NCI-H2107 (cell line): ENCODE measurements around the gene TMEM273.

Experiments
- DNase-seq: peaks from one replicate; lab custom pipeline; 2025; lab: John Stamatoyannopoulos, UW

The TMEM273 gene

GRCh38 chr10:49139028-49139845 lies 49.0 kb downstream of the TMEM273 start:
- DNase-seq = no peak

- DNase-seq = no peak
Measured at GRCh38 chr10:49138361-49138891, 49.8 kb downstream of the TMEM273 start.

- no peak for DNase-seq
Measured at GRCh38 chr10:49136525-49136924, 51.7 kb downstream of the TMEM273 start.

- no peak for DNase-seq
Measured at GRCh38 chr10:49135575-49136313, 52.4 kb downstream of the TMEM273 start.

- DNase-seq = no peak
Measured at GRCh38 chr10:49134327-49134726, 53.9 kb downstream of the TMEM273 start.

GRCh38 chr10:49133706-49134248 lies 54.4 kb downstream of the TMEM273 start, which contains the start of gene FAM170B:
FAM170B (minus strand) TSS chr10:49134021; CDS start chr10:49133918, 103 bp downstream.
- no peak for DNase-seq

- DNase-seq = no peak
Measured at GRCh38 chr10:49132362-49132737, 55.8 kb downstream of the TMEM273 start.

- no peak for DNase-seq
Measured at GRCh38 chr10:49131507-49132361, 56.5 kb downstream of the TMEM273 start.

- DNase-seq = no peak
Measured at GRCh38 chr10:49129376-49129775, 58.8 kb downstream of the TMEM273 start.

GRCh38 chr10:49128854-49129253 lies 59.3 kb downstream of the TMEM273 start:
- DNase-seq = no peak

GRCh38 chr10:49123981-49124950 lies 63.9 kb downstream of the TMEM273 start:
- DNase-seq = no peak

- DNase-seq = no peak
Measured at GRCh38 chr10:49120911-49121310, 67.3 kb downstream of the TMEM273 start.

- DNase-seq = no peak
Measured at GRCh38 chr10:49119746-49120145, 68.4 kb downstream of the TMEM273 start.

- DNase-seq = no peak
Measured at GRCh38 chr10:49118430-49119074, 69.6 kb downstream of the TMEM273 start.

GRCh38 chr10:49117376-49118070 lies 70.7 kb downstream of the TMEM273 start:
- no peak for DNase-seq

- no peak for DNase-seq
Measured at GRCh38 chr10:49116509-49117375, 71.4 kb downstream of the TMEM273 start.

- DNase-seq = no peak
Measured at GRCh38 chr10:49115796-49116508, 72.2 kb downstream of the TMEM273 start.
